Measurements from ENCODE around the gene ANGPTL4. TPM values are rescaled to one million over a fixed set of nuclear protein-coding genes. Genes with fewer than 3 reads are reported as not detected.

Gene ANGPTL4
- total and polyA plus RNA-seq, 2 of the 13 experiments (the other 11 are each of a cell fraction or from before 2014, with no cell fraction given): 0.80 to 21.7 TPM

DNA sequence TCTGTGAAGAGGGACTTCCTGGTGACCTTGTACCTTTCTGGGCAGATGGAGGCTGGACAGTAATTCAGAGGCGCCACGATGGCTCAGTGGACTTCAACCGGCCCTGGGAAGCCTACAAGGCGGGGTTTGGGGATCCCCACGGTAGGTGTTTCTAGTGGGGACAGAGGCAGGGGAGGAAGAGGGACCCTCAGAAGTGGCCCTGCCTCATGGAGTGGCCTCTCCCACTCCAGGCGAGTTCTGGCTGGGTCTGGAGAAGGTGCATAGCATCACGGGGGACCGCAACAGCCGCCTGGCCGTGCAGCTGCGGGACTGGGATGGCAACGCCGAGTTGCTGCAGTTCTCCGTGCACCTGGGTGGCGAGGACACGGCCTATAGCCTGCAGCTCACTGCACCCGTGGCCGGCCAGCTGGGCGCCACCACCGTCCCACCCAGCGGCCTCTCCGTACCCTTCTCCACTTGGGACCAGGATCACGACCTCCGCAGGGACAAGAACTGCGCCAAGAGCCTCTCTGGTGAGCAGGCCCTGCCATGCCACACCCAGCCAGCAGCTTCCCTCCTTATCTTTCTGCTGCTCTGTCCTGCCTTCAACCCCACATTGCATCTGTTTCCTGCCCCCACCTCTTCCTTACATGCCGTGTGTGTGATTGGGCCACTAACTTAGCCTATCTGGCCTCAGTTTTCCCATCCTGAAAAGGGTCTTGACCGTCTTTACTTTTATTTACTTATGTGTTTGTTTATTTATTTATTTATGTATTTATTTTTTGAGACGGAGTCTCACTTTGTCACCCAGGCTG is 7.3 kb downstream of the ANGPTL4 start (continued):
- TF ChIP-seq HIVEP1 (CRISPR knock-in tag; IDR thresholded peaks at IDR 0.05) (peak; percentile 36; the same call in 1 of the 2 replicates), MZF1 (CRISPR knock-in tag; IDR thresholded peaks at IDR 0.05; ENCODE audit: borderline replicate concordance) (no peak), RAD21 (CRISPR knock-in tag; IDR thresholded peaks at IDR 0.05) (no peak), ZNF792 (CRISPR knock-in tag; IDR thresholded peaks at IDR 0.05) (no peak), TCF12 (IDR thresholded peaks at IDR 0.05) (no peak), TCF12 (CRISPR knock-in tag; IDR thresholded peaks at IDR 0.05) (0 out of 2 replicates have a peak, but pooled peaks have one; percentile 37), NKX3-1 (CRISPR knock-in tag; IDR thresholded peaks at IDR 0.05) (no peak), HNF4G (IDR thresholded peaks at IDR 0.05; ENCODE audit: borderline replicate concordance, low read depth, low read length) (no peak), HNF4G (CRISPR knock-in tag; IDR thresholded peaks at IDR 0.05; ENCODE audit: borderline replicate concordance, low read depth) (0 out of 2 replicates have a peak, but pooled peaks have one; percentile 37), ZNF629 (CRISPR knock-in tag; conservative IDR thresholded peaks at IDR 0.05) (peak; percentile 67; the same call in 1 of the 2 replicates), POGZ (CRISPR knock-in tag; IDR thresholded peaks at IDR 0.05) (peak; percentile 32; the same call in 1 of the 2 replicates), ZNF138 (CRISPR knock-in tag; IDR thresholded peaks at IDR 0.05; ENCODE audit: low read depth) (no peak), ZNF598 (CRISPR knock-in tag; IDR thresholded peaks at IDR 0.05; ENCODE audit: borderline replicate concordance) (no peak), HNF4A (CRISPR knock-in tag; IDR thresholded peaks at IDR 0.05) (0 out of 2 replicates have a peak, but pooled peaks have one; percentile 19), FLYWCH1 (CRISPR knock-in tag; IDR thresholded peaks at IDR 0.05) (no peak), ZFYVE20 (CRISPR knock-in tag; IDR thresholded peaks at IDR 0.05; ENCODE audit: borderline replicate concordance, low read depth) (no peak), SYNCRIP (IDR thresholded peaks at IDR 0.05; ENCODE audit: insufficient read depth, low read depth, low read length) (no peak), NFRKB (IDR thresholded peaks at IDR 0.05) (no peak), ZFP41 (CRISPR knock-in tag; IDR thresholded peaks at IDR 0.05; ENCODE audit: borderline replicate concordance) (no peak), TOE1 (CRISPR knock-in tag; IDR thresholded peaks at IDR 0.05) (no peak), JUNB (CRISPR knock-in tag; IDR thresholded peaks at IDR 0.05; ENCODE audit: borderline replicate concordance) (no peak), ZNF572 (CRISPR knock-in tag; IDR thresholded peaks at IDR 0.05) (no peak)
- TF ChIP-seq, protein P1, sequence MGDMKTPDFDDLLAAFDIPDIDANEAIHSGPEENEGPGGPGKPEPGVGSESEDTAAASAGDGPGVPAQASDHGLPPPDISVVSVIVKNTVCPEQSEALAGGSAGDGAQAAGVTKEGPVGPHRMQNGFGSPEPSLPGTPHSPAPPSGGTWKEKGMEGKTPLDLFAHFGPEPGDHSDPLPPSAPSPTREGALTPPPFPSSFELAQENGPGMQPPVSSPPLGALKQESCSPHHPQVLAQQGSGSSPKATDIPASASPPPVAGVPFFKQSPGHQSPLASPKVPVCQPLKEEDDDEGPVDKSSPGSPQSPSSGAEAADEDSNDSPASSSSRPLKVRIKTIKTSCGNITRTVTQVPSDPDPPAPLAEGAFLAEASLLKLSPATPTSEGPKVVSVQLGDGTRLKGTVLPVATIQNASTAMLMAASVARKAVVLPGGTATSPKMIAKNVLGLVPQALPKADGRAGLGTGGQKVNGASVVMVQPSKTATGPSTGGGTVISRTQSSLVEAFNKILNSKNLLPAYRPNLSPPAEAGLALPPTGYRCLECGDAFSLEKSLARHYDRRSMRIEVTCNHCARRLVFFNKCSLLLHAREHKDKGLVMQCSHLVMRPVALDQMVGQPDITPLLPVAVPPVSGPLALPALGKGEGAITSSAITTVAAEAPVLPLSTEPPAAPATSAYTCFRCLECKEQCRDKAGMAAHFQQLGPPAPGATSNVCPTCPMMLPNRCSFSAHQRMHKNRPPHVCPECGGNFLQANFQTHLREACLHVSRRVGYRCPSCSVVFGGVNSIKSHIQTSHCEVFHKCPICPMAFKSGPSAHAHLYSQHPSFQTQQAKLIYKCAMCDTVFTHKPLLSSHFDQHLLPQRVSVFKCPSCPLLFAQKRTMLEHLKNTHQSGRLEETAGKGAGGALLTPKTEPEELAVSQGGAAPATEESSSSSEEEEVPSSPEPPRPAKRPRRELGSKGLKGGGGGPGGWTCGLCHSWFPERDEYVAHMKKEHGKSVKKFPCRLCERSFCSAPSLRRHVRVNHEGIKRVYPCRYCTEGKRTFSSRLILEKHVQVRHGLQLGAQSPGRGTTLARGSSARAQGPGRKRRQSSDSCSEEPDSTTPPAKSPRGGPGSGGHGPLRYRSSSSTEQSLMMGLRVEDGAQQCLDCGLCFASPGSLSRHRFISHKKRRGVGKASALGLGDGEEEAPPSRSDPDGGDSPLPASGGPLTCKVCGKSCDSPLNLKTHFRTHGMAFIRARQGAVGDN (CRISPR knock-in tag; IDR thresholded peaks at IDR 0.05): peak; percentile 67
- TF ChIP-seq, protein P2, sequence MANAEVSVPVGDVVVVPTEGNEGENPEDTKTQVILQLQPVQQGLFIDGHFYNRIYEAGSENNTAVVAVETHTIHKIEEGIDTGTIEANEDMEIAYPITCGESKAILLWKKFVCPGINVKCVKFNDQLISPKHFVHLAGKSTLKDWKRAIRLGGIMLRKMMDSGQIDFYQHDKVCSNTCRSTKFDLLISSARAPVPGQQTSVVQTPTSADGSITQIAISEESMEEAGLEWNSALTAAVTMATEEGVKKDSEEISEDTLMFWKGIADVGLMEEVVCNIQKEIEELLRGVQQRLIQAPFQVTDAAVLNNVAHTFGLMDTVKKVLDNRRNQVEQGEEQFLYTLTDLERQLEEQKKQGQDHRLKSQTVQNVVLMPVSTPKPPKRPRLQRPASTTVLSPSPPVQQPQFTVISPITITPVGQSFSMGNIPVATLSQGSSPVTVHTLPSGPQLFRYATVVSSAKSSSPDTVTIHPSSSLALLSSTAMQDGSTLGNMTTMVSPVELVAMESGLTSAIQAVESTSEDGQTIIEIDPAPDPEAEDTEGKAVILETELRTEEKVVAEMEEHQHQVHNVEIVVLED (CRISPR knock-in tag; IDR thresholded peaks at IDR 0.05; ENCODE audit: borderline replicate concordance): 0 out of 2 replicates have a peak, but pooled peaks have one; percentile 14
- TF ChIP-seq, protein P3, sequence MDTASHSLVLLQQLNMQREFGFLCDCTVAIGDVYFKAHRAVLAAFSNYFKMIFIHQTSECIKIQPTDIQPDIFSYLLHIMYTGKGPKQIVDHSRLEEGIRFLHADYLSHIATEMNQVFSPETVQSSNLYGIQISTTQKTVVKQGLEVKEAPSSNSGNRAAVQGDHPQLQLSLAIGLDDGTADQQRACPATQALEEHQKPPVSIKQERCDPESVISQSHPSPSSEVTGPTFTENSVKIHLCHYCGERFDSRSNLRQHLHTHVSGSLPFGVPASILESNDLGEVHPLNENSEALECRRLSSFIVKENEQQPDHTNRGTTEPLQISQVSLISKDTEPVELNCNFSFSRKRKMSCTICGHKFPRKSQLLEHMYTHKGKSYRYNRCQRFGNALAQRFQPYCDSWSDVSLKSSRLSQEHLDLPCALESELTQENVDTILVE (CRISPR knock-in tag; IDR thresholded peaks at IDR 0.05): no peak
